HEK293 (cell line): Measurements from ENCODE around the gene SLC23A3.

Source experiments
- CTCF ChIA-PET: fragments of 350-600 bp; formaldehyde crosslinking; extraction: SDS; loops from one replicate; lab custom pipeline; 2021; ENCODE audit warnings: antibody characterized with exemption; lab: Yijun Ruan, JAX
- POLR2A ChIA-PET: fragments of 300-600 bp; formaldehyde crosslinking; extraction: SDS; loops from one replicate; lab custom pipeline; 2020; ENCODE audit warnings: antibody characterized with exemption, inconsistent platforms; lab: Yijun Ruan, JAX
- H3K27ac ChIP-seq: fragments of 200-500 bp; sonication (Bioruptor generic); 2 replicates; pipeline ENCODE4 v1.5.1; 2014; ENCODE audit warnings: low read depth, low read length, control low read depth, inconsistent platforms; ENCODE audit errors: extremely low read depth
- H3K36me3 ChIP-seq, 2 experiments: fragments of 200-500 bp in 1 of 2; sonication (Bioruptor generic) in 1 of 2; 1 replicate in 1 of 2; 2 replicates in 1 of 2; pipeline ENCODE4 v1.5.1; 2014 to 2017; ENCODE audit warnings: inconsistent platforms in 2 of 2, low read length in 2 of 2; ENCODE audit not compliant: control insufficient read depth in 2 of 2, insufficient read depth in 1 of 2
- H3K4me1 ChIP-seq: fragments of 200-500 bp; sonication (Bioruptor generic); 2 replicates; pipeline ENCODE4 v1.5.1; 2014; ENCODE audit warnings: mild to moderate bottlenecking, low read length, inconsistent platforms; ENCODE audit not compliant: control insufficient read depth, insufficient read depth
- H3K4me3 ChIP-seq: 2 replicates; pipeline ENCODE4 v1.5.1; 2011; ENCODE audit warnings: low read depth, mild to moderate bottlenecking, control low read depth, low read length, moderate library complexity
- H3K9me3 ChIP-seq: fragments of 200-500 bp; sonication (Bioruptor generic); 2 replicates; pipeline ENCODE4 v1.5.1; 2014; ENCODE audit warnings: low read depth, low read length, inconsistent platforms; ENCODE audit not compliant: control insufficient read depth, insufficient read depth
- HOXA7 ChIP-seq: sonication (generic); formaldehyde crosslinking; IDR thresholded peaks from 2 replicates; pipeline ENCODE4 v1.8.1; 2022; ENCODE audit warnings: missing genetic modification reagents, borderline replicate concordance
- MEIS1 ChIP-seq: sonication (generic); formaldehyde crosslinking; IDR thresholded peaks from 2 replicates; pipeline ENCODE4 v1.8.1; 2022; ENCODE audit warnings: missing genetic modification reagents, mild to moderate bottlenecking, borderline replicate concordance
- MYNN ChIP-seq: fragments of 450-650 bp; formaldehyde crosslinking; IDR thresholded peaks from 2 replicates; pipeline ENCODE4 v1.5.1; 2016; ENCODE audit warnings: missing biosample characterization, missing genetic modification characterization, borderline replicate concordance
- PRDM1 ChIP-seq: fragments of 450-650 bp; formaldehyde crosslinking; IDR thresholded peaks from 2 replicates; pipeline ENCODE4; 2016; ENCODE audit warnings: missing biosample characterization, missing genetic modification characterization
- SETDB1 ChIP-seq: IDR thresholded peaks from one replicate; pipeline ENCODE4 v1.6.1; 2017; ENCODE audit warnings: mild to moderate bottlenecking, low read length, moderate library complexity, mixed read lengths; ENCODE audit not compliant: insufficient read length
- ZBTB1 ChIP-seq: fragments of 450-650 bp; formaldehyde crosslinking; IDR thresholded peaks from 2 replicates; pipeline ENCODE4 v1.5.1; 2016; ENCODE audit warnings: missing biosample characterization, missing genetic modification characterization
- ZBTB48 ChIP-seq: fragments of 450-650 bp; formaldehyde crosslinking; IDR thresholded peaks from 2 replicates; pipeline ENCODE4 v1.5.1; 2016; ENCODE audit warnings: missing biosample characterization, missing genetic modification characterization
- ZBTB7A ChIP-seq: fragments of 450-650 bp; formaldehyde crosslinking; IDR thresholded peaks from 2 replicates; pipeline ENCODE4 v1.5.1; 2016; ENCODE audit warnings: low read depth, missing biosample characterization, missing genetic modification characterization
- ZFP3 ChIP-seq: fragments of 450-650 bp; formaldehyde crosslinking; IDR thresholded peaks from 2 replicates; pipeline ENCODE4 v1.5.1; 2016; ENCODE audit warnings: low read depth, missing biosample characterization, missing genetic modification characterization
- ZNF10 ChIP-seq: fragments of 450-650 bp; formaldehyde crosslinking; IDR thresholded peaks from 2 replicates; pipeline ENCODE4 v1.5.1; 2017; ENCODE audit warnings: missing biosample characterization, missing genetic modification characterization
- ZNF138 ChIP-seq: fragments of 450-650 bp; formaldehyde crosslinking; IDR thresholded peaks from 2 replicates; pipeline ENCODE4 v1.5.1; 2016; ENCODE audit warnings: missing biosample characterization, missing genetic modification characterization, borderline replicate concordance
- ZNF148 ChIP-seq: fragments of 450-650 bp; formaldehyde crosslinking; IDR thresholded peaks from 2 replicates; pipeline ENCODE4 v1.5.0; 2017; ENCODE audit warnings: missing biosample characterization, missing genetic modification characterization, borderline replicate concordance
- ZNF24 ChIP-seq: fragments of 450-650 bp; formaldehyde crosslinking; IDR thresholded peaks from 2 replicates; pipeline ENCODE4 v1.5.1; 2016; ENCODE audit warnings: missing biosample characterization, missing genetic modification characterization
- ZNF311 ChIP-seq: fragments of 450-650 bp; formaldehyde crosslinking; IDR thresholded peaks from 2 replicates; pipeline ENCODE4 v1.5.1; 2017; ENCODE audit warnings: missing biosample characterization, missing genetic modification characterization, borderline replicate concordance
- ZNF48 ChIP-seq: fragments of 450-650 bp; formaldehyde crosslinking; IDR thresholded peaks from 2 replicates; pipeline ENCODE4 v1.5.1; 2016; ENCODE audit warnings: missing biosample characterization, missing genetic modification characterization
- ZNF529 ChIP-seq: fragments of 450-650 bp; formaldehyde crosslinking; IDR thresholded peaks from 2 replicates; pipeline ENCODE4 v1.5.1; 2017; ENCODE audit warnings: missing genetic modification characterization, missing biosample characterization; ENCODE audit not compliant: insufficient replicate concordance
- ZNF530 ChIP-seq: fragments of 450-650 bp; formaldehyde crosslinking; IDR thresholded peaks from 2 replicates; pipeline ENCODE4 v1.5.1; 2016; ENCODE audit warnings: low read depth, missing biosample characterization, missing genetic modification characterization
- ZNF544 ChIP-seq: fragments of 450-650 bp; formaldehyde crosslinking; IDR thresholded peaks from 2 replicates; pipeline ENCODE4 v1.5.0; 2017; ENCODE audit warnings: missing biosample characterization, missing genetic modification characterization
- ZNF596 ChIP-seq: fragments of 450-650 bp; IDR thresholded peaks from 2 replicates; pipeline ENCODE4 v1.5.0; 2018; ENCODE audit warnings: missing biosample characterization, mild to moderate bottlenecking, missing genetic modification characterization, moderate library complexity
- ZNF747 ChIP-seq: fragments of 450-650 bp; formaldehyde crosslinking; IDR thresholded peaks from 2 replicates; pipeline ENCODE4 v1.5.1; 2016; ENCODE audit warnings: missing biosample characterization, missing genetic modification characterization
- ZNF76 ChIP-seq: fragments of 450-650 bp; formaldehyde crosslinking; IDR thresholded peaks from 2 replicates; pipeline ENCODE4; 2016; ENCODE audit warnings: low read depth, missing biosample characterization, missing genetic modification characterization, borderline replicate concordance
- ZSCAN23 ChIP-seq: fragments of 450-650 bp; formaldehyde crosslinking; IDR thresholded peaks from 2 replicates; pipeline ENCODE4 v1.5.1; 2016; ENCODE audit warnings: missing biosample characterization, missing genetic modification characterization
- TF ChIP-seq, protein P1 (sequence below): fragments of 450-650 bp; formaldehyde crosslinking; IDR thresholded peaks from 2 replicates; pipeline ENCODE4 v1.5.1; 2016; ENCODE audit warnings: missing biosample characterization, missing genetic modification characterization, borderline replicate concordance
- TF ChIP-seq, protein P2 (sequence below): fragments of 450-650 bp; formaldehyde crosslinking; IDR thresholded peaks from 2 replicates; pipeline ENCODE4 v1.5.1; 2017; ENCODE audit warnings: missing biosample characterization, mild to moderate bottlenecking, missing genetic modification characterization, moderate library complexity

Gene SLC23A3

DNA sequence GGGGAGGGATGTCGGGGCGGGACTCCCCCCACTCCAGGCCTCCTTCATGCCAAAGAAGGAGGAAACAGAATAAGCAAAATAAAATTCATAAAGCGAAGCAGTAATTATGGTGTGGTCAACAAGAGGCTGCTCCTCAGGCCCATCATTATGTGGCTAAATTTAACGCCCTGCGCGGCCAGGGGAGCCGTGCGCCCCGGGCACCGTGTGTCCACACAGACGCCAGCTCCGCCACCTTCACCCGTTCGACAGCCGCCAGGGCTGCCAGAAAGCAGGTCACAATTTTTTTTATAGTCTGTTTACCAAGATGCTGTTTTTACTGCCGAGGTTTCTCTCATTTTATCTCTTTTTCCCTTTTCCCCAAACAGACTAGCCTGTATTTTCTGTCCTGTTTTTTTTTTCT lies 40.2 kb downstream of the SLC23A3 start:
- no peak overlapping the region for H3K4me3 ChIP-seq
- CTCF ChIA-PET: interaction anchor here (1.6 to 9.1 kb wide), 3 partner anchors 10 to 149 kb away, joined by 5 to 79 read pairs (median 7); no protein-coding TSS in a partner anchor
- no peaks in the 10 kb centered on the region for H3K9me3 ChIP-seq
- no peak for TF ChIP-seq ZNF747 (tag by site-specific recombination)
- no peak for TF ChIP-seq HOXA7 (CRISPR knock-in tag)
- TF ChIP-seq ZNF311 (tag by site-specific recombination): no peak
- no peak for TF ChIP-seq MEIS1 (CRISPR knock-in tag)
- TF ChIP-seq ZNF48: no peak
- TF ChIP-seq ZNF530 (tag by site-specific recombination): no peak
- no peak overlapping the region for H3K27ac ChIP-seq
- POLR2A ChIA-PET: no interaction called here
- peaks cover 34% of the 10 kb centered on the region for H3K4me1 ChIP-seq
- no peaks in the 10 kb centered on the region for H3K36me3 ChIP-seq

- no peak overlapping the region for H3K27ac ChIP-seq
- no peaks in the 10 kb centered on the region for H3K36me3 ChIP-seq
- no peak overlapping the region for H3K4me3 ChIP-seq
- H3K9me3 ChIP-seq: no peaks in the 10 kb centered on the region
- ChIA-PET POLR2A (no interaction called here), CTCF (interaction anchor here (0.6 to 9.1 kb wide), 9 partner anchors 9 to 404 kb away, joined by 3 to 79 read pairs (median 4); no protein-coding TSS in a partner anchor)
- TF ChIP-seq ZBTB48 (tag by site-specific recombination): no peak
- no peak for TF ChIP-seq PRDM1 (tag by site-specific recombination)
- no peak for TF ChIP-seq ZNF138 (tag by site-specific recombination)
- TF ChIP-seq MYNN (tag by site-specific recombination): no peak
- TF ChIP-seq ZNF148 (tag by site-specific recombination): no peak
- TF ChIP-seq ZBTB1 (tag by site-specific recombination): no peak
- no peak for TF ChIP-seq ZSCAN23 (tag by site-specific recombination)
- TF ChIP-seq ZNF529 (tag by site-specific recombination): no peak
- TF ChIP-seq ZNF10 (tag by site-specific recombination): no peak
- TF ChIP-seq ZNF544 (tag by site-specific recombination): no peak
- no peak for TF ChIP-seq ZNF76 (tag by site-specific recombination)
- TF ChIP-seq ZBTB7A (tag by site-specific recombination): no peak
- TF ChIP-seq, protein P1, sequence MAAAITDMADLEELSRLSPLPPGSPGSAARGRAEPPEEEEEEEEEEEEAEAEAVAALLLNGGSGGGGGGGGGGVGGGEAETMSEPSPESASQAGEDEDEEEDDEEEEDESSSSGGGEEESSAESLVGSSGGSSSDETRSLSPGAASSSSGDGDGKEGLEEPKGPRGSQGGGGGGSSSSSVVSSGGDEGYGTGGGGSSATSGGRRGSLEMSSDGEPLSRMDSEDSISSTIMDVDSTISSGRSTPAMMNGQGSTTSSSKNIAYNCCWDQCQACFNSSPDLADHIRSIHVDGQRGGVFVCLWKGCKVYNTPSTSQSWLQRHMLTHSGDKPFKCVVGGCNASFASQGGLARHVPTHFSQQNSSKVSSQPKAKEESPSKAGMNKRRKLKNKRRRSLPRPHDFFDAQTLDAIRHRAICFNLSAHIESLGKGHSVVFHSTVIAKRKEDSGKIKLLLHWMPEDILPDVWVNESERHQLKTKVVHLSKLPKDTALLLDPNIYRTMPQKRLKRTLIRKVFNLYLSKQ (tag by site-specific recombination): no peak
- TF ChIP-seq ZNF24 (tag by site-specific recombination): no peak
- no peak for TF ChIP-seq SETDB1
- TF ChIP-seq, protein P2, sequence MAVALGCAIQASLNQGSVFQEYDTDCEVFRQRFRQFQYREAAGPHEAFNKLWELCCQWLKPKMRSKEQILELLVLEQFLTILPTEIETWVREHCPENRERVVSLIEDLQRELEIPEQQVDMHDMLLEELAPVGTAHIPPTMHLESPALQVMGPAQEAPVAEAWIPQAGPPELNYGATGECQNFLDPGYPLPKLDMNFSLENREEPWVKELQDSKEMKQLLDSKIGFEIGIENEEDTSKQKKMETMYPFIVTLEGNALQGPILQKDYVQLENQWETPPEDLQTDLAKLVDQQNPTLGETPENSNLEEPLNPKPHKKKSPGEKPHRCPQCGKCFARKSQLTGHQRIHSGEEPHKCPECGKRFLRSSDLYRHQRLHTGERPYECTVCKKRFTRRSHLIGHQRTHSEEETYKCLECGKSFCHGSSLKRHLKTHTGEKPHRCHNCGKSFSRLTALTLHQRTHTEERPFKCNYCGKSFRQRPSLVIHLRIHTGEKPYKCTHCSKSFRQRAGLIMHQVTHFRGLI (tag by site-specific recombination): no peak; the same call in 1 of the 2 replicates
- no peak for TF ChIP-seq ZNF596
- TF ChIP-seq ZFP3: no peak
- H3K4me1 ChIP-seq: peaks cover 45% of the 10 kb centered on the region
Measured at GRCh38 chr2:219128396-219128795, 41.4 kb downstream of the SLC23A3 start.
